Measurements from ENCODE around the gene KDSR.

Gene KDSR

DNA sequence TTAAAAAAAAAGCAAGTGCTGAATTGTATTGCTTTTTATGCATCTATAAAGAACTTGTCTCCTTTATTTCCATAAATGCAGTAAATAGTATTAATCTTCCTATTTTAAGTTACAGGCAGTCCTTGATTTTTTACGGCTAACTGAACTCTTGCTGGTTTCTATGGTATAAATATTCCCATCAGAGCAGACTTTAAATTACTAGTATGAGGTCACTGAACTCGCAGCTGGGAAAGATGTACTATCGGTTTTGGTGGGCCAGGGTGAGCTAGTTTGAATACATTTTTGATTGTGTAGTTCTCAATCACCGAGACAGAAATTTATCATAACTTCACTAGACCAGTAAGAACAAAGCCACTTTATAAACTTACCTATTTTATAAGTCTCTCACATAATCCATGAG is 20.9 kb upstream of the KDSR start:
- peaks cover 11% of the 10 kb centered on the region for H3K36me3 ChIP-seq (ENCODE audit: control insufficient read depth, insufficient read depth, low read length)
- no peaks in the 10 kb centered on the region for H3K27me3 ChIP-seq (ENCODE audit: control insufficient read depth, insufficient read depth, low read length)
- no peaks in the 10 kb centered on the region for H3K9me3 ChIP-seq (ENCODE audit: control insufficient read depth, insufficient read depth, low read length)
- H3K9ac ChIP-seq (ENCODE audit: low read depth, low read length): no peak overlapping the region
- no peak overlapping the region for H3K4me3 ChIP-seq (ENCODE audit: low read depth, low read length)
- H3K4me1 ChIP-seq (ENCODE audit: control insufficient read depth, insufficient read depth, low read length): no peaks in the 10 kb centered on the region

DNA sequence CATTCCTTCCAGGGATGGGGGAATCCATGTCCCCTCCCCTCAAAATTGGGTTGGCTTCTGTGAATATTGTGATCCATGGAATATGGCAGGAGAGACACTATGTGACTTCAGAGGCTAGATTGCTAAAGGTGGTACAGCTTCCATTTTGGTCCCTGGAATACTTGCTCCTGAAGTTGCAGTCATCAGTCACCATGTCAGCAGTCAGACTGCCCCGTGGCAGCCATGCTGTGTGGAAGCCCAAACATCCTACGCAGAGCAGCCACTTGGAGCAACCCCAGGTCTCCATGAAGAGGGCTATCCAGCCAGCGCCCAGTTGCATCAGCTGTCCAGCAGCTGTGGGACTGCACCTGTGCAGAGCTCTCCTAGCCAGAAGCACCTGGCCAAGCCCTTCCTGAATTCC is 15.8 kb upstream of the KDSR start:
- Histone ChIP-seq H3K27me3 (ENCODE audit: control insufficient read depth, insufficient read depth, low read length) (no peaks in the 10 kb centered on the region), H3K4me3 (ENCODE audit: low read depth, low read length) (no peak overlapping the region), H3K9ac (ENCODE audit: low read depth, low read length) (no peak overlapping the region), H3K36me3 (ENCODE audit: control insufficient read depth, insufficient read depth, low read length) (no peaks in the 10 kb centered on the region), H3K9me3 (ENCODE audit: control insufficient read depth, insufficient read depth, low read length) (no peaks in the 10 kb centered on the region), H3K4me1 (ENCODE audit: control insufficient read depth, insufficient read depth, low read length) (no peaks in the 10 kb centered on the region)

GRCh38 chr18:63379639-63379962 is 12.6 kb upstream of the KDSR start:
- no peak overlapping the region for H3K4me3 ChIP-seq (ENCODE audit: low read depth, low read length)
- H3K4me1 ChIP-seq (ENCODE audit: control insufficient read depth, insufficient read depth, low read length): no peaks in the 10 kb centered on the region
- no peaks in the 10 kb centered on the region for H3K36me3 ChIP-seq (ENCODE audit: control insufficient read depth, insufficient read depth, low read length)
- H3K9ac ChIP-seq (ENCODE audit: low read depth, low read length): no peak overlapping the region
- H3K9me3 ChIP-seq (ENCODE audit: control insufficient read depth, insufficient read depth, low read length): no peaks in the 10 kb centered on the region
- H3K27me3 ChIP-seq (ENCODE audit: control insufficient read depth, insufficient read depth, low read length): no peaks in the 10 kb centered on the region

DNA sequence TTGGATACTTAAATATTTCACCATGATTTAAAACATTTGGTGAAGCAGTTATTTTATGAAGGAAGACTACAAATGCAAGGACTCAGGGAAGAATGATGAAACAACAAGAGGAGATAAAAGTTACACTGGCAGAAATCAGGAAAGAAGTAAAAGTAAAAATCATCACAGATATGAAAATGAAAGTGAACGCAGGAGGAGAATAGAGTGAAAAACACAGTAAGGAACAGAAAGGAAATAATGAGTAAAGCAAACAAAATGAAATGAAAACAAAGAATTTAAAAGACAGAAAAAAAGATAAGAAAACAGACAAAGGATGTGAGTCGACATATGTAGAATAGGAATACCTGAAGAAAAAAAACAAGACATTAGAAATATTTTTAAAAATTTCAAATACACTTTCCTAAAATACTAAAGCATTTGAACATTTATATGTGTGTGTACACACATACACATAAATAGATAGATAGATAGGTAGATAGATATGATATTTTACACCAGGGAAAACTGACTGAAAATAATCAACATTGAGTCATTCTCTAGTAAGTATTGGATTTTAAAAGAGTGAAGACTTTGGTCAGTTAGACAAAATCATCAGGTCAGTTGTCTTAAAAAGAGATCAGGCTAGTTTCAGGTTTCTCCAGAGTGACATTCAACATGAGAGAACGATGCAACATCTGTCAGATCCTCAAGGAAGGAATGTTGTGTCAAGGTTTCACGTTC is 12.1 kb upstream of the KDSR start:
- H3K27me3 ChIP-seq (ENCODE audit: control insufficient read depth, insufficient read depth, low read length): no peaks in the 10 kb centered on the region
- no peak overlapping the region for H3K4me3 ChIP-seq (ENCODE audit: low read depth, low read length)
- H3K36me3 ChIP-seq (ENCODE audit: control insufficient read depth, insufficient read depth, low read length): no peaks in the 10 kb centered on the region
- H3K4me1 ChIP-seq (ENCODE audit: control insufficient read depth, insufficient read depth, low read length): no peaks in the 10 kb centered on the region
- H3K9me3 ChIP-seq (ENCODE audit: control insufficient read depth, insufficient read depth, low read length): no peaks in the 10 kb centered on the region
- H3K9ac ChIP-seq (ENCODE audit: low read depth, low read length): no peak overlapping the region

GRCh38 chr18:63377275-63377980 is 10.4 kb upstream of the KDSR start:
- Histone ChIP-seq H3K9me3 (ENCODE audit: control insufficient read depth, insufficient read depth, low read length) (no peaks in the 10 kb centered on the region), H3K27me3 (ENCODE audit: control insufficient read depth, insufficient read depth, low read length) (no peaks in the 10 kb centered on the region), H3K4me3 (ENCODE audit: low read depth, low read length) (no peak overlapping the region), H3K4me1 (ENCODE audit: control insufficient read depth, insufficient read depth, low read length) (no peaks in the 10 kb centered on the region), H3K36me3 (ENCODE audit: control insufficient read depth, insufficient read depth, low read length) (no peaks in the 10 kb centered on the region), H3K9ac (ENCODE audit: low read depth, low read length) (no peak overlapping the region)

DNA sequence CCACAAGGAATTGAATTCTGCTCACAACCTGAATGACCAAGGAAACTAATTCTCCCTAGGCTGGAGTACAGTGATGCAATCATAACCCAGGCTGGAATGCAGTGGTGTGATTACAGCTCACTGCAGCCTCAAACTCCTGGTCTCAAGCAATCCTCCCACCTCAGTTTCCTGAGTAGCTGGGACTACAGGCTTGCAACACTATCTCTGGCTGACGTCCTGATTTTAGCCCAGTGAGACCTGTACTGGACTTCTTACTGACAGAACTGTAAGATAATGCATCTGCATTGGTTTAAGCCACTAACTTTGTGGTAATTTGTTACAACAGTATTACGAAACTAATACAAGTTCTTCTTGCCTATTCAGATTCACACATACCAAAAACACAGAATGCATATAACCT is 9.5 kb upstream of the KDSR start:
- Histone ChIP-seq H3K9ac (ENCODE audit: low read depth, low read length) (no peak overlapping the region), H3K27me3 (ENCODE audit: control insufficient read depth, insufficient read depth, low read length) (no peaks in the 10 kb centered on the region)

GRCh38 chr18:63374540-63374939 is 7.5 kb upstream of the KDSR start:
- Histone ChIP-seq H3K9me3 (ENCODE audit: control insufficient read depth, insufficient read depth, low read length) (no peaks in the 10 kb centered on the region), H3K4me1 (ENCODE audit: control insufficient read depth, insufficient read depth, low read length) (no peaks in the 10 kb centered on the region), H3K36me3 (ENCODE audit: control insufficient read depth, insufficient read depth, low read length) (no peaks in the 10 kb centered on the region), H3K9ac (ENCODE audit: low read depth, low read length) (no peak overlapping the region), H3K27me3 (ENCODE audit: control insufficient read depth, insufficient read depth, low read length) (no peaks in the 10 kb centered on the region), H3K4me3 (ENCODE audit: low read depth, low read length) (no peak overlapping the region)

More for the DNA sequence above, 9.5 kb upstream of the KDSR start:
- Histone ChIP-seq H3K4me1 (ENCODE audit: control insufficient read depth, insufficient read depth, low read length) (no peaks in the 10 kb centered on the region), H3K4me3 (ENCODE audit: low read depth, low read length) (no peak overlapping the region), H3K9me3 (ENCODE audit: control insufficient read depth, insufficient read depth, low read length) (no peaks in the 10 kb centered on the region), H3K36me3 (ENCODE audit: control insufficient read depth, insufficient read depth, low read length) (no peaks in the 10 kb centered on the region)

GRCh38 chr18:63373161-63373560 is 6.2 kb upstream of the KDSR start:
- Histone ChIP-seq H3K4me3 (ENCODE audit: low read depth, low read length) (no peak overlapping the region), H3K9me3 (ENCODE audit: control insufficient read depth, insufficient read depth, low read length) (no peaks in the 10 kb centered on the region), H3K27me3 (ENCODE audit: control insufficient read depth, insufficient read depth, low read length) (no peaks in the 10 kb centered on the region), H3K36me3 (ENCODE audit: control insufficient read depth, insufficient read depth, low read length) (no peaks in the 10 kb centered on the region), H3K4me1 (ENCODE audit: control insufficient read depth, insufficient read depth, low read length) (no peaks in the 10 kb centered on the region), H3K9ac (ENCODE audit: low read depth, low read length) (no peak overlapping the region)

DNA sequence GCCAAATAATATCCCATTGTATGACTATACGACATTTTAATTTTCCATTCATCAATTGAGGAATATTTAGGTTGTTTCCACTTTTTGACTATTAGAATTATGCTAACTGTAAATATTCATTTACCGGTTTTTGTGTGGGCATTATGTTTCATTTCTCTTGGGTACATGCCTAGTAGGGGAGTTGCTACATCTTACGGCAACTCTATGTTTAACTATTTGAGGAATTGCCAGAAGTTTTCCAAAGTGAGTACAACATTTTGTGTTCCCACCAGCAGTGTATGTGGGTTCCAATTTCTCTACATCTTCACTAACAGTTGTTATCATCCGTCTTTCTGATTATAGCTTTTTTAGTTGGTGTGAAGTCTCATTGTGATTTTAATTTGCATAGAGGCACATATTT is 1.6 kb upstream of the KDSR start:
- no peak overlapping the region for H3K9ac ChIP-seq (ENCODE audit: low read depth, low read length)
- H3K27me3 ChIP-seq (ENCODE audit: control insufficient read depth, insufficient read depth, low read length): no peaks in the 10 kb centered on the region
- no peaks in the 10 kb centered on the region for H3K36me3 ChIP-seq (ENCODE audit: control insufficient read depth, insufficient read depth, low read length)
- peaks cover 3% of the 10 kb centered on the region for H3K4me1 ChIP-seq (ENCODE audit: control insufficient read depth, insufficient read depth, low read length)
- H3K4me3 ChIP-seq (ENCODE audit: low read depth, low read length): no peak overlapping the region
- H3K9me3 ChIP-seq (ENCODE audit: control insufficient read depth, insufficient read depth, low read length): no peaks in the 10 kb centered on the region

DNA sequence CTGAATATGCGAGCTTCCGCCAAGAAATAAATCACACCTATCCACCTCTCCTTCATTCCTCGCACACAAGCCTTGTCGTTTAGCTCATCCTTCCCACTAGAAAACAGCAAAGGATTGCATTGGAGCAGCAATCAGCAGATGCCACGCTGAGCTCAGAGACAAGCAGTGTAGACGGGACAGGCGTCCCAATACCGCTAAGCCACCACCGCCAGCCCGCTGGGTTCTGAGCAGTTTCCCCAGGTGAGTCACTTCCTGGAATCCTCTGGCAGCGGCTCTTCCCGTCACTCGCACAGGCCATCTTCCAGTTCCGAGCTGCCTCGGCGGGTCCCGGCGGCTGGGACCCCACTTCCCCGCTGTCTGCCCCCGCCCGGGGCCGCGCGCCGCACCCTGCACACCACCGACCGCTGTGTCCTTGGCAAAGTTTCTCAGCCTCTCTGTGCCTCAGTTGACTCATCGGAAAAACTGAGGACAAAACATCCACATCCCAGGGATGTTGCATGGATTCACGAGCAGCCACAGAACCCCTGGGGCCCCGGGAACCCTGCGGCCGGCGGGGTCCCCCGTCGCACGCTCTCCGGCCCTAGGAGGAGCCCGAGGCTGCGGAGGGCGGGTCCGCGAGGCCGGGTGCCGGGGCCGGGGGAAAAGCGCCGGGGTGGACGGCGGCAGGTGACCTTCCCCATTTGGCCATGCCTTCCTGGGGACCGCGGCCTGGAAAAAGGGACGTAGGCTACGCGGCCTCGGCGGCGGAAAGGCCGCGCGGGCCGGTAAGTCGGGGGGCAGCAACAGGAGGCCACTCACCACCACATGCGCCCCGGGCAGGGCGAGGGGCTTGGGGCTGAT is 573 bp downstream of the KDSR start:
- Histone ChIP-seq H3K4me1 (ENCODE audit: control insufficient read depth, insufficient read depth, low read length) (peaks cover 3% of the 10 kb centered on the region), H3K9ac (ENCODE audit: low read depth, low read length) (peak overlapping the region; percentile 70)

GRCh38 chr18:63365876-63366212 is 1.2 kb downstream of the KDSR start:
- H3K4me1 ChIP-seq (ENCODE audit: control insufficient read depth, insufficient read depth, low read length): peaks cover 3% of the 10 kb centered on the region
- peak overlapping the region; percentile 83 for H3K4me3 ChIP-seq (ENCODE audit: low read depth, low read length)
- H3K9ac ChIP-seq (ENCODE audit: low read depth, low read length): no peak overlapping the region
- H3K9me3 ChIP-seq (ENCODE audit: control insufficient read depth, insufficient read depth, low read length): no peaks in the 10 kb centered on the region
- no peaks in the 10 kb centered on the region for H3K36me3 ChIP-seq (ENCODE audit: control insufficient read depth, insufficient read depth, low read length)
- H3K27me3 ChIP-seq (ENCODE audit: control insufficient read depth, insufficient read depth, low read length): no peaks in the 10 kb centered on the region

More for the DNA sequence above, 573 bp downstream of the KDSR start:
- Histone ChIP-seq H3K4me3 (ENCODE audit: low read depth, low read length) (peak overlapping the region; percentile 83), H3K9me3 (ENCODE audit: control insufficient read depth, insufficient read depth, low read length) (no peaks in the 10 kb centered on the region), H3K36me3 (ENCODE audit: control insufficient read depth, insufficient read depth, low read length) (no peaks in the 10 kb centered on the region), H3K27me3 (ENCODE audit: control insufficient read depth, insufficient read depth, low read length) (no peaks in the 10 kb centered on the region)

GRCh38 chr18:63363951-63364350 is 3.1 kb downstream of the KDSR start:
- Histone ChIP-seq H3K36me3 (ENCODE audit: control insufficient read depth, insufficient read depth, low read length) (peaks cover 2% of the 10 kb centered on the region), H3K4me1 (ENCODE audit: control insufficient read depth, insufficient read depth, low read length) (peaks cover 3% of the 10 kb centered on the region), H3K9me3 (ENCODE audit: control insufficient read depth, insufficient read depth, low read length) (no peaks in the 10 kb centered on the region), H3K27me3 (ENCODE audit: control insufficient read depth, insufficient read depth, low read length) (no peaks in the 10 kb centered on the region), H3K4me3 (ENCODE audit: low read depth, low read length) (no peak overlapping the region), H3K9ac (ENCODE audit: low read depth, low read length) (no peak overlapping the region)
